Peyer's patch (tissue), 4 donors: ENCODE results near the gene SRGAP2B.
"Not testable (repeated sequence)": the region's sequence is repeated elsewhere in the genome, so short reads cannot be mapped to it uniquely, and the experiment has no call there.

Experiments used
- CTCF ChIP-seq, 6 experiments: fragments of 450-650 bp in 4 of 6; fragments of 200-600 bp in 2 of 6; sonication (generic) in 1 of 6; IDR thresholded peaks; one replicate each; pipeline ENCODE4 v1.5.1; 2017 to 2019; ENCODE audit warnings: antibody characterized with exemption in 6 of 6, mild to moderate bottlenecking in 3 of 6, moderate library complexity in 1 of 6
- POLR2A ChIP-seq, 2 donors: fragments of 450-650 bp; IDR thresholded peaks; one replicate each; pipeline ENCODE4 v1.5.1; 2017; ENCODE audit warnings: antibody characterized with exemption in 2 of 2, mild to moderate bottlenecking in 2 of 2, moderate library complexity in 2 of 2

DNA sequence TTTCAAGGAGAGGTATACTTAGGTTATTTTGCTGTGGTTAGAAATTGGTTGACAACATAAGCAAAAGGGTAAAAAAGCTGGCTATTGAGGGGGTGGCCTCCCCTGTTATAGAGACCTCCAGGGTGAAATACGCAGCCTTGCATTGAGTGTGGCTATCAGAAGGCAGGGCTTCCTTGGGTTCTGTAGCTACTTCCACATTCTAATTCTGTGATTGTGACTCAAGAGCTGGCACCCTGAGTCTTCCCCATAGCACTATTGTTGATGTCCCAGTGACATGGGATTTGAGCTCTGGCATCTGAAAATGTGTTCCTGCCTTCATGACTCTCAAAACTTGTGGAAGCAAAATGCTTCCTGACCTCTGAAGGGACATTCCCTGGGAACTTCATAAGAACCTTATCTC is 39.3 kb upstream of the SRGAP2B start:
- not testable (repeated sequence) for TF ChIP-seq POLR2A, CTCF (IDR thresholded peaks at IDR 0.05)
